NOMO-1 treated with DMSO at 0.1 percent for 48 hours (cell line): Measurements from ENCODE around the gene SUV39H2.
"Not testable (repeated sequence)": the region's sequence is repeated elsewhere in the genome, so short reads cannot be mapped to it uniquely, and the experiment has no call there.

ENCODE experiments used
- DNase-seq: peaks from one replicate; lab custom pipeline; 2025; ENCODE audit not compliant: unreplicated experiment; lab: John Stamatoyannopoulos, UW

SUV39H2 gene

GRCh38 chr10:14878266-14879123, at the start of gene SUV39H2:
TSS of gene SUV39H2 (plus strand) at chr10:14878866. CDS start at chr10:14878889, 23 bp downstream.
- peak; percentile 90 for DNase-seq

DNA sequence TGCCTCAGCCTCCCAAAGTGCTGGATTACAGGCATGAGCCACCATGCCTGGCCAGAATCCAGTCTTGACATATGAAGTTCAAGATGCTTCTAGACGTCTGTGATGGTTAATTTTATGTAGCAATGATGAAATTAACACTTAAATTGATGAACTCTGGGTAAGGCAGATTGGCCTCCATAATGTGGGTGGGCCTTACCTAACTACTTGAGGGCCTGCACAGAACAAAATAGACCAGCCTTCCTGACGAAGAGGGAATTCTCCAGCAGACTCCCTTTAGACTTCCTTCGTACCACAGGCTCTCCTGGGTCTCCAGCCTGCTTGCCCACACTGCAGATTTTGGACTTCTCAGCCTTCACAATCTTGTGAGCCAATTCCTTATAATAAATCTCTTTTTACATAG, 45.6 kb upstream of the SUV39H2 start:
- no peak for DNase-seq

DNA sequence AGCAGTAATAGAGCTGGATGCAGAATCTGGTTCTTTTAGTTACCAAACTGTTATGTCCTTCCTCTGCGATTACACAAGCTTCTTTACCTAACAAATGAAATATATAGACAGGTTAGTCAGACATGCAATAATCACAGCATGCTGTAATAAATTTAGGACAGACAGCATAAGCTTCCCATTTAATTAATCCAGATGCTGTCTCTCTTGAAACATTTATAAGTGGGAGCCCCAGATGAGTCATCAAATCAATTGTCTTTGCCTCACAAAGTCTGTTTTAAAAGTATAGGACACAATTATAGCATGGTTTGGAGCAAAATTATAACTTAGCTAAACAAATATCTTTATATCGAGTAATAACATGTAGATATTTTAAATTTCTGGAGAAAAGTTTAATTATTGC, 42.5 kb upstream of the SUV39H2 start:
- DNase-seq = no peak

DNA sequence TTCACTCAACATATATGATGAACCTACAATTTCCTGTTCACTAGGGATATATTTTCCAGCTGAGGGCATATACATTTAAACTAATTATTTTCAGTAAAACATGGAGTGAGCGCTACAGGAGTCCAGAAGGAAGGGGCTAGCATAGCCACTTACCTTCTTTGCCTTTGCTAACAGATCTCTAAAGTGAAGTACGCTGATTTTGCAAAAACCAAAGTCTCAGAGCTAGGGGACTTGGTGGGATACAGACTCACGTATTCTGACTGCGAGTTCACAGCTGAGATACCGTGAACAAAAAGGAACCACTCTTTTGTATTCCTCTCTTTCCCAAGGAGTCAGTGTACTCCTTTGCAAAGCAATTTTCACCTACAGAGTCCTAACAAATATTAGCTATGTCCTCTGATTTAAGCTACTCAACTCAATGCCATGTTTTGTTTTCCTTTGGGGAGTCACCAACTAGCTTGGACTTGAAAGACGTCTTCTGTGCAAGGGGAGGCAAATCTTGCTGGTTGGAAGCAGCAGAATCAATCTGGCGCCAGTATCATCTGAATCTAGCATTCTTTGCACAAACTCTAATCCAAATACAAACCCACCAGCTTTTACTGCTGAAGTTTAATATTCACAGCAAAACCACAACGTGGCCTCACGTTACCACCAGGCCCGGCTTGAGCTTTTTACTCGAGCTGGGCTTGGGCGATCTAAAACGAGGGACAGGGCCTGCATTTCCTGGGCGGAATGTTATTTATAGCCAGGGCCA, 41.5 kb upstream of the SUV39H2 start:
- DNase-seq = no peak

GRCh38 chr10:14837757-14838581, 40.7 kb upstream of the SUV39H2 start, which contains the start of the genes CDNF, HSPA14 and MSANTD7:
TSS of gene CDNF (minus strand) at chr10:14838037. CDS start at chr10:14837946, 91 bp downstream.
TSS of gene HSPA14 (plus strand) at chr10:14838306. CDS start at chr10:14838403, 97 bp downstream.
TSS of gene MSANTD7 (plus strand) at chr10:14838306. CDS start at chr10:14842285, 3,979 bp downstream.
- DNase-seq = peak; percentile 99

- DNase-seq = peak; percentile 7
These were observed 39.9 kb upstream of the SUV39H2 start for GRCh38 chr10:14838582-14839304.

DNA sequence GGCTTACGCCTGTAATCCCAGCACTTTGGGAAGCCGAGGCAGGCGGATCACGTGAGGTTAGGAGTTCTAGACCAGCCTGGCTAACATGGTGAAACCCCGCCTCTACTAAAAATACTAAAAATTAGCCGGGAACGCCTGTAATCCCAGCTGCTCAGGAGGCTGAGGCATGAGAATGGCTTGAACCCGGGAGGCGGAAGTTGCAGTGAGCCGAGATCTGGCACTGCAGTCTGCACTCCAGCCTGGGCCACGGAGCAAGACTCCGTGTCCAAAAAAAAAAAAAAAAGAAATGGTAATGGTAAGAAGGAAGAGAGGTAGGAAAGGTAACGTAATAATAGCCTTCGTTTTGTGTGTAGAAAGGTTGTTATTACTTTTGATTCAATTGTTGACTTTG, 39.4 kb upstream of the SUV39H2 start:
- DNase-seq = no peak

- DNase-seq = no peak
These were observed 38.5 kb upstream of the SUV39H2 start for GRCh38 chr10:14840178-14840577.

DNA sequence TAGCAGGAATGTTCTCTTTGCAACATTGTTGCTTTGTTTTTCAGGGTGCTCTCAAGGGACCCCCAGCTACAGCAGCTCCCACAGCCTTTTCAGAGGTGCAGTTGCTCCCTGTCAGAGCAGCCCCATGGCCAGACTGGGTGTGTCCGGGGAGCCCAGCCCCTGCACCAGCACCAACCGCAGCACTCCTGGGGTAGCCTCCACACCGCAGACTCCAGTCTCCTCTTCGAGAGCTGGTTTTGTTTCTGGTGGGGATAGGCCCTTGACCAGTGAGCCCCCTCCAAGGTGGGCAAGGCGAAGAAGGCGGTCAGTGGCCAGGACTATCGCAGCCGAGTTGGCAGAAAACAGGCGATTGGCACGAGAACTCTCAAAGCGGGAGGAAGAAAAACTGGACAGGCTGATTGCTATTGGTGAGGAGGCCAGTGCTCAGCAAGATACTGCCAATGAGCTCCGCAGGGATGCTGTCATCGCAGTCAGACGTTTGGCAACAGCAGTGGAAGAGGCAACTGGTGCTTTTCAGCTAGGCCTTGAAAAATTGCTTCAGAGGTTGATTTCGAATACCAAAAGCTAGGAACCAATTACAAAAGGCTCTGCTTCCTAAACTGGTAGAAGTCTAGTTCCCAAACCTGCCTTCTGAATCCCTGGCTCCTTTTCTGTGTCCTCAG, 35.2 kb upstream of the SUV39H2 start:
- no peak for DNase-seq

DNA sequence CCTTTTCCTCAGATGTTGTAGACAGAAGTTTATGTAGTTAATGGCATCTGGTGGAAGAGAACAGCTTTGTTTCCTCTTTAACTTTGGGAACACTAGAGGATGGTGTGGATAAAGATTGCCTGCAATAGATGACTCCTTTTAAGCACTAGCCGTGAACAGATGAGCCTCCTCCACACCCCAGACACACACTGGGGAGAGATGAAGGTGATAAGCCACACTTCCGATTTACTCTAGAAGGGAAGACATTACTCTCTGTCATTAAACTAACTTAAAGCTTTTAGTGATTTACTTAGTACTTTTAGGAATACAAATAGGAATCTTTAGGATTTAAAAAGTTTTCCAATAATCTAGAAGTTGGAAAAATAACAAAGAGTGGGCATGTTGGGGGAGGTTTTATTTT, 33.7 kb upstream of the SUV39H2 start:
- DNase-seq = no peak

GRCh38 chr10:14852236-14852635, 26.4 kb upstream of the SUV39H2 start:
- no peak for DNase-seq

- no peak for DNase-seq
These were observed 23.2 kb upstream of the SUV39H2 start for GRCh38 chr10:14855453-14855852.

- no peak for DNase-seq
These were observed 20.2 kb upstream of the SUV39H2 start for GRCh38 chr10:14858338-14858960.

GRCh38 chr10:14859043-14859442, 19.6 kb upstream of the SUV39H2 start:
- no peak for DNase-seq

DNA sequence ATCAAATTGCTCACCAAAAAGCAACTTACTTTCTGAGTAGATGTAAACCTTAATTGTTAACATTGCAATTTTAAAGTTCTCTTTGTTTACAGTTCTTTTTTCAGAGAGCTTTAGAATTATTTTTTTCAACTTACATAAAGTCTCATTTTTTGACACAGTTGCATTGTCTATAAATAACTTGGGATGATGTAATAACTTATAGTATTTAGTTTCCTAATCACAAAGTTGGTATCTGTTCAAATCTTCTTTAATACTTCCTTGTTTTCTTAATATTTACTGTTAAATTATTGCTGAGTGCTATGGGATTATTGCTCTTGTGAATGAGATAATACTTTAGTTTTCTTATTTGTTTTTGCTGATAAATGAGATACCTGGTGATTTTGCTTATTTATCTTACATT, 18.9 kb upstream of the SUV39H2 start:
- DNase-seq = peak; percentile 16

- DNase-seq = no peak
These were observed 17.9 kb upstream of the SUV39H2 start for GRCh38 chr10:14860791-14861190.

DNA sequence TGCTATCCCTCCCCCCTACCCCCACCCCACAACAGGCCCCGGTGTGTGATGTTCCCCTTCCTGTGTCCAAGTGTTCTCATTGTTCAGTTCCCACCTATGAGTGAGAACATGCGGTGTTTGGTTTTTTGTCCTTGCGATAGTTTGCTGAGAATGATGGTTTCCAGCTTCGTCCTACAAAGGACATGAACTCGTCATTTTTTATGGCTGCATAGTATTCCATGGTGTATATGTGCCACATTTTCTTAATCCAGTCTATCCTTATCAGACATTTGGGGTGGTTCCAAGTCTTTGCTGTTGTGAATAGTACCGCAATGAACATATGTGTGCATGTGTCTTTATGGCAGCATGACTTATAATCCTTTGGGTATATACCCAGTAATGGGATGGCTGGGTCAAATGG, 14.2 kb upstream of the SUV39H2 start:
- DNase-seq = not testable (repeated sequence)

DNA sequence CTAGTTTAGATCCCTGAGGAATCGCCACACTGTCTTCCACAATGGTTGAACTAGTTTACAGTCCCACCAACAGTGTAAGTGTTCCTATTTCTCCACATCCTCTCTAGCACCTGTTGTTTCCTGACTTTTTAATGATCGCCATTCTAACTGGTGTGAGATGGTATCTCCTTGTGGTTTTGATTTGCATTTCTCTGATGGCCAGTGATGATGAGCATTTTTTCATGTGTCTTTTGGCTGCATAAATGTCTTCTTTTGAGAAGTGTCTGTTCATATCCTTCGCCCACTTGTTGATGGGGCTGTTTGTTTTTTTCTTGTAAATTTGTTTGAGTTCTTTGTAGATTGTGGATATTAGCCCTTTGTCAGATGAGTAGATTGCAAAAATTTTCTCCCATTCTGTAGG, 13.8 kb upstream of the SUV39H2 start:
- not testable (repeated sequence) for DNase-seq

DNA sequence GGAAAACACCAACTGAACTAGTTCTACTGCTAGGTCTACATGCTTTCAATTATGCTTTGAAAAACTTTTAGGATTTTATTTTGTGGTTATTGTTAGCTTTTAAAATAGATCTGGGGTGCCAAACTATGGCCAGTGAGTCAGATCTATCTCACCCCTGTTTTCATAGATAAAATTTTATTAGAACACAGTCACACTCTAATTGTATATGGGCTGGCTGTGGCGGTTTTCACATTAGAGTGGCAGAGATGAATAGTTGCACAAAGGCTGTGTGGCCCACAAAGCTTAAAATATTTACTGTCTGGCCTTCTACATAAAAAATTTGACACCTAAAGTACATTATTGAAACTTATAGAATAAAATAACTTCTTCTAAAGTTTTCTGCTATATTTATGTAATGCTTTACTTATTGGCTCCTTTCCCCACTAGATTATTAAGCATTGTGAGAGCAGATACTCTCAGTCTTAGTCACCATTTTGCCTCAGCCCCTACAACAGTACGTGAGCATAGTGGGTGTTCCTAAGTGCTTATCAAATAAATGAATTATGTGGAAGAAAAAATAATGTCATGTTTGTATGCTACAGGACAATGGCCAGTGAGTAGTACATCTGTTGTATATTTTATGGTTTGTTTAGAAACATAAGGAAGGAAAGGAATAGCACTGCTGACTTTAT, 5.4 kb upstream of the SUV39H2 start:
- no peak for DNase-seq
